Lower leg skin (tissue), 3 donors: ENCODE data around the gene METTL16.

ENCODE experiments used
- CTCF ChIP-seq, 3 donors: fragments of 450-650 bp; IDR thresholded peaks; one replicate each; pipeline ENCODE4 v1.5.1; 2016; ENCODE audit warnings: antibody characterized with exemption in 3 of 3, mild to moderate bottlenecking in 3 of 3, moderate library complexity in 2 of 3
- POLR2A ChIP-seq, 2 donors: fragments of 450-650 bp; IDR thresholded peaks; one replicate each; pipeline ENCODE4 v1.6.1; 2016 to 2017; ENCODE audit warnings: antibody characterized with exemption in 2 of 2, mild to moderate bottlenecking in 1 of 2, moderate library complexity in 1 of 2

GRCh38 chr17:2398182-2398581 is 113.5 kb downstream of the METTL16 start:
- TF ChIP-seq CTCF (IDR thresholded peaks at IDR 0.05) (no peak), POLR2A (IDR thresholded peaks at IDR 0.05) (no peak)
